ENCODE results near the gene STARD3. TPM values are rescaled to one million over a fixed set of nuclear protein-coding genes. Genes with fewer than 3 reads are reported as not detected.

STARD3 gene
- total and polyA plus RNA-seq, 2 of the 13 experiments (the other 11 are each of a cell fraction or from before 2014, with no cell fraction given) = 34.6 to 100 TPM

- no TSS peak for BruUV-seq (replicated peaks)
- H3K27me3 ChIP-seq (ENCODE audit: control insufficient read depth in 1 of 2, insufficient read depth in 2 of 2, low read length in 2 of 2) = peaks cover 20 to 49% of the 10 kb centered on the region in 2 experiments
- DNase-seq (ENCODE audit: low spot score) (no peak), ATAC-seq (no peak), FAIRE-seq (no peak)
- H3K36me3 ChIP-seq (replicated peaks in 1 of 2; ENCODE audit: control insufficient read depth in 1 of 2, insufficient read depth in 2 of 2, low read length in 2 of 2) = no peaks in the 10 kb centered on the region
- H3K9me3 ChIP-seq (ENCODE audit: low read length) = no peaks in the 10 kb centered on the region
- peaks cover 9% of the 10 kb centered on the region; the same call in 1 of the 2 replicates for H4K20me1 ChIP-seq (ENCODE audit: insufficient read depth, low read length)
- no peaks in the 10 kb centered on the region for H3K4me1 ChIP-seq (ENCODE audit: insufficient read depth, low read length)
- H2AFZ ChIP-seq (ENCODE audit: low read length) = no peak overlapping the region
- no peak overlapping the region for H3K9ac ChIP-seq (ENCODE audit: insufficient read depth, low read depth, low read length)
- POLR2A ChIA-PET = no interaction called here
- H3K4me2 ChIP-seq (ENCODE audit: low read depth, low read length) = no peak overlapping the region
- no peak for TF ChIP-seq TBL1XR1 (IDR thresholded peaks at IDR 0.05; ENCODE audit: borderline replicate concordance, low read length, partially characterized antibody)
- no peak overlapping the region for H3K4me3 ChIP-seq (replicated peaks in 1 of 3; ENCODE audit: insufficient read depth in 1 of 3, low read depth in 2 of 3, low read length in 3 of 3)
- WGBS (ENCODE audit: low lambda C conversion rate) = 0% methylated on average over 4 of the region's 4 CpGs
- CTCF ChIA-PET (ENCODE audit: low intra/inter-chr PET ratio, low total read pairs) = no interaction called here
- no peaks in the 10 kb centered on the region for H3K79me2 ChIP-seq (ENCODE audit: insufficient read depth, low read length)
- in situ Hi-C loops (cut with HindIII; ENCODE audit: extremely low pct_ligation_motif_present, low pct_unique_long_range_greater_than_20kb) (no loop called here), intact Hi-C loops (cut with micrococcal nuclease; ENCODE audit: unreplicated experiment) (no loop called here)
- H3K27ac ChIP-seq (ENCODE audit: extremely low read length, insufficient read depth, low read length) = no peak overlapping the region
Measured at GRCh38 chr17:39595294-39595693, 41.6 kb upstream of the STARD3 start.

- POLR2A ChIA-PET = no interaction called here
- ATAC-seq (no peak), FAIRE-seq (no peak), DNase-seq (ENCODE audit: low spot score) (no peak)
- Histone ChIP-seq H3K4me3 (replicated peaks in 1 of 3; ENCODE audit: insufficient read depth in 1 of 3, low read depth in 2 of 3, low read length in 3 of 3) (no peak overlapping the region), H3K4me2 (ENCODE audit: low read depth, low read length) (no peak overlapping the region), H3K36me3 (replicated peaks in 1 of 2; ENCODE audit: control insufficient read depth in 1 of 2, insufficient read depth in 2 of 2, low read length in 2 of 2) (no peaks in the 10 kb centered on the region), H3K4me1 (ENCODE audit: insufficient read depth, low read length) (no peaks in the 10 kb centered on the region), H3K9me3 (ENCODE audit: low read length) (no peaks in the 10 kb centered on the region), H4K20me1 (ENCODE audit: insufficient read depth, low read length) (peaks cover 12% of the 10 kb centered on the region; the same call in 1 of the 2 replicates), H3K27ac (ENCODE audit: extremely low read length, insufficient read depth, low read length) (no peak overlapping the region), H3K79me2 (ENCODE audit: insufficient read depth, low read length) (no peaks in the 10 kb centered on the region), H3K27me3 (ENCODE audit: control insufficient read depth in 1 of 2, insufficient read depth in 2 of 2, low read length in 2 of 2) (peaks cover 27 to 56% of the 10 kb centered on the region in 2 experiments), H2AFZ (ENCODE audit: low read length) (no peak overlapping the region), H3K9ac (ENCODE audit: insufficient read depth, low read depth, low read length) (no peak overlapping the region)
- 59% methylated on average over 11 of the region's 11 CpGs for WGBS (ENCODE audit: low lambda C conversion rate)
- CTCF ChIA-PET (ENCODE audit: low intra/inter-chr PET ratio, low total read pairs) = no interaction called here
- in situ Hi-C loops (cut with HindIII; ENCODE audit: extremely low pct_ligation_motif_present, low pct_unique_long_range_greater_than_20kb) = no loop called here
- TF ChIP-seq ZNF33A (CRISPR knock-in tag; IDR thresholded peaks at IDR 0.05; ENCODE audit: borderline replicate concordance) = no peak
- no peak for TF ChIP-seq AHDC1 (CRISPR knock-in tag; IDR thresholded peaks at IDR 0.05; ENCODE audit: borderline replicate concordance)
- no peak for TF ChIP-seq CENPT (CRISPR knock-in tag; IDR thresholded peaks at IDR 0.05; ENCODE audit: low read depth)
- BruUV-seq (replicated peaks) = no TSS peak
- intact Hi-C loops (cut with micrococcal nuclease; ENCODE audit: unreplicated experiment) = no loop called here
Measured at GRCh38 chr17:39595928-39596510, 40.9 kb upstream of the STARD3 start.

All from HepG2 (cell line).